Fibroblast of pulmonary artery (primary cell): ENCODE data around the gene SLC38A10.

Source experiments
- DNase-seq: peaks from one replicate; pipeline ENCODE4 v3.0.0-alpha.2; 2010; ENCODE audit warnings: low read depth
- H3K4me3 ChIP-seq: replicated peaks from 2 replicates; pipeline ENCODE4 v1.5.1; 2011; ENCODE audit warnings: low read depth, mild to moderate bottlenecking, control low read depth, low read length, moderate library complexity
- TF ChIP-seq, protein P1 (sequence below): IDR thresholded peaks from 2 replicates; pipeline ENCODE4 v1.5.1; 2011; ENCODE audit warnings: mild to moderate bottlenecking, control low read depth, low read length, inconsistent platforms; ENCODE audit errors: missing control alignments

The SLC38A10 gene

DNA sequence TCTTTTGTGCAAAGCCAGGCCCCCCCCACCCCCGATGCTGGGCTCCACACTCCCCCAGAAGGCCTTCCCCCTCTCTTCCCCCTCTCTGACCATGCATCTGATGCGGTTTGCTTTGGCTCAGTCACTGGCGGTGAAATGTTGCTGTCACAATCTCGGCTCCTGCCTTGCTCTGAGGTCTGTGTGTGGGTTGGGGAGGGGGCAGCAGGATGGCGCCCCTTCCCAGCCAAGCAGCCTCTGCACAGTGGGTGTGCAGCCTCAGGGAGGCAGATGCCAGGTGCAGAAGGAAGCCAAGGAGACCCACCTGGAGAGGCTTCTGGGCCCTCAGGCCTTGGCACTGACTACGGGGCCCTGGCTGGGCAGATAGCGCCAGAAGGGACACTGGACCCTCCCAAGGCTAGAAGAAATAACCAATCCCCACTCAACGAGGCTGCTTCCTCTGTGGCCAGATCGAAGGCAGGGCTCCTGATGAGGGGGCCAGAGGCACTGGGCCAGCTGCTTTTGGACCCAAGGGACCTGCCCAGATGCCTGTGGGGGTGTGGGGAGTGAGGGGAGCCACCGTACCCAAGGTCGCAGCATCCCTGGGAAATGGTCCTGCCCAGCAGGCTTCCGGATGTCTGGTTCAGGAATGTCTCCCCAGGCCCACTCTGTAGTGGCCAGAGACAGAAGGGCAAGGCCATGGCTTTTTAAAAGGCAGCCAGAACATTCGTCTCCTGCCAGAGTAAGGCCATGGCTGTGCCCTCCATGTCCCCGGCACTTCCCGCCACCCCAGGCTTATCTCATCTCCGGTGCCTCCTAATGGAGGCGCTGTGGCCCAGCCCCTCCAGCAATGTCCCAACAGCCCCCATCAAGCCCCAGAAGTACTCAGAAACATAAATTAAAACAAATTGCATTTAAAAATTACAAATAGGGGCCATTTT, 43.4 kb upstream of the SLC38A10 start:
- DNase-seq = no peak
- TF ChIP-seq, protein P1, sequence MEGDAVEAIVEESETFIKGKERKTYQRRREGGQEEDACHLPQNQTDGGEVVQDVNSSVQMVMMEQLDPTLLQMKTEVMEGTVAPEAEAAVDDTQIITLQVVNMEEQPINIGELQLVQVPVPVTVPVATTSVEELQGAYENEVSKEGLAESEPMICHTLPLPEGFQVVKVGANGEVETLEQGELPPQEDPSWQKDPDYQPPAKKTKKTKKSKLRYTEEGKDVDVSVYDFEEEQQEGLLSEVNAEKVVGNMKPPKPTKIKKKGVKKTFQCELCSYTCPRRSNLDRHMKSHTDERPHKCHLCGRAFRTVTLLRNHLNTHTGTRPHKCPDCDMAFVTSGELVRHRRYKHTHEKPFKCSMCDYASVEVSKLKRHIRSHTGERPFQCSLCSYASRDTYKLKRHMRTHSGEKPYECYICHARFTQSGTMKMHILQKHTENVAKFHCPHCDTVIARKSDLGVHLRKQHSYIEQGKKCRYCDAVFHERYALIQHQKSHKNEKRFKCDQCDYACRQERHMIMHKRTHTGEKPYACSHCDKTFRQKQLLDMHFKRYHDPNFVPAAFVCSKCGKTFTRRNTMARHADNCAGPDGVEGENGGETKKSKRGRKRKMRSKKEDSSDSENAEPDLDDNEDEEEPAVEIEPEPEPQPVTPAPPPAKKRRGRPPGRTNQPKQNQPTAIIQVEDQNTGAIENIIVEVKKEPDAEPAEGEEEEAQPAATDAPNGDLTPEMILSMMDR = no peak
- no peak overlapping the region for H3K4me3 ChIP-seq

DNA sequence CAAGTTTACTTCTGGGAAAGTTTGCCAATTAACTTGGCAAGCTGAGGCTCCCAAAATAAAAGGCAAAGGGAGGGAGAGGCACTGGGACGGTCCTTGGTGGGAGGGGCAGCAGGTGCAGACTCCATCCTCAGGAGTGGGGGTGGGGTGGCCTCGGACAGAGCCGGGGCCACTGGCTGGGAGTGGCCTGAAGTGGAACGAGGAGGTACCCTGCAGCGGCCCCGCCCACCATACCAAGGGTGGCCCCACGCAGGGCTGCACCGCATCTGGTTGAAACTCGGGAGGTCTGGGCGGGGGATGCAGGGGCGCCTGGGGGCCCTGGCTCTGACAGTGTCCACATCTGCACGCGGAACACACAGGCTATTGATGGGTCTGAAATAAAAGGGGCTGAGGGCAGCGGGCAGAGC, 42.4 kb upstream of the SLC38A10 start:
- H3K4me3 ChIP-seq = no peak overlapping the region
- TF ChIP-seq, protein P1 = no peak
- DNase-seq = no peak

DNA sequence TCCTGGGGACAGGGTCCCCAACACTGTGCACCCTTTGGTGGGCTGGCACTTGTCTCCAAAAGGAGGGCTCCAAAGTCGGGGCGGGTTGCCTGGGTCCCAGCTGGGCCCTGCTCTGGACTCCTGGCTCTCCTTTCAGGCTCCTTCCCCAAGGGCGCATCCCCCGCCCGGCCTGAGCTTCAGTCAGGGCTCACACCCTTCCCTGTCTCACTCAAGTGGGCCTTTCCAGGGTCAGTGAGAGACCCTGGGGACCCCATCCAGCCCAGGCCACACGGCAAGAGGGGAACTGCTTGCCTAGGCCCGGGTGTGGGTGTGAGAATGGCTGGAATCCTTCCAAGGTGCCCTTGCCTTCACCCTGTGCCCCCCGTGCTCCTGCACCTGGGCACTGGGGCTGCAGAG, 41.8 kb upstream of the SLC38A10 start:
- no peak overlapping the region for H3K4me3 ChIP-seq
- DNase-seq = no peak
- TF ChIP-seq, protein P1 = no peak

DNA sequence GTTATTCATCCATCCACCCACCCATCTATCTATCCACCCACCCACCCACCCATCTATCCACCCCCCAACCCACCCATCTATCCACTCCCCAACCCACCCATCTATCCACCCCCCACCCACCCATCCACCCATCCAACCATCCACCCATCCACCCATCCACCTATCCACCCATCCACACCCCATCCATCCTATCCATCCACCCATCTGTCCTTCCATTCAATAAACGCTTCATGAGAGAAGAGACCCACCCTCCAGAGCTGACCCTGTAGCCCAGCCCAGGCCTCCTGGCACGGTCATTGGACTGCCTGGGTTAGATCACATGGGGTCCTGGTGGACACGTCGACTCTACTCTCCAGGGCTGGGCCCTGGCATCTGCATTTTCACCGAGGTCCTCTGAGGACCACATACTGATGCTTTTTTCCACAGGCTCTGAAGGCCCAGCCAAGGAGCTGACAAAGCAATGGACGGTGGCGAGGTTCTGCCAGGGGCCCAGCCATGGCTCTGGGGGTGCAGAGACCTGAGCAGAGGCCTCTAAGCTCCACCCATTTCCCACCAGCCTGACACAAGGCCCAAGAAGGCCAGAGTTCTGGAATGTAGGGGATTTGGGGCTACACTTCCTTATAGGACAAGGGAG, 41.3 kb upstream of the SLC38A10 start:
- TF ChIP-seq, protein P1 = no peak
- no peak for DNase-seq

DNA sequence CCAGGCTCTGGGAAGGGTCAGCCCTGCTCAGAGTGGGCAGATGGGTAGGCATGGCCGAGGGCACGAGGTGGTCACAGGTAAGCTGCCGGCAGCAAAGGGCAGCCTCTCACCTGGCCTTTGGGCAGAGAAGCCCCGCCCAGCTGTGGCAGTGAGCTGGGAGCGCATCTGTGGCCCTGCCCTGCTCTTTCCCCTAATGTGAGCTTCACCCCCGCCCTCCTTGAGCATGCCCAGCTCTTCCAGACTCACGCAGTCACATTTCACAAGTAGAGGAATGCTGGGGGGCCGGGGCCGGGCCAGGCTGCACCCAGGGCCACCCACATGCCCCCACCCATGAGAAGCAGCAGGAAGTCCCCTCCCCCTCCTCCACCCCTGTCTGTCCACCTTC, 40.7 kb upstream of the SLC38A10 start:
- TF ChIP-seq, protein P1 = no peak
- H3K4me3 ChIP-seq = no peak overlapping the region
- DNase-seq = no peak

More for the DNA sequence above, 41.3 kb upstream of the SLC38A10 start:
- no peak overlapping the region for H3K4me3 ChIP-seq

DNA sequence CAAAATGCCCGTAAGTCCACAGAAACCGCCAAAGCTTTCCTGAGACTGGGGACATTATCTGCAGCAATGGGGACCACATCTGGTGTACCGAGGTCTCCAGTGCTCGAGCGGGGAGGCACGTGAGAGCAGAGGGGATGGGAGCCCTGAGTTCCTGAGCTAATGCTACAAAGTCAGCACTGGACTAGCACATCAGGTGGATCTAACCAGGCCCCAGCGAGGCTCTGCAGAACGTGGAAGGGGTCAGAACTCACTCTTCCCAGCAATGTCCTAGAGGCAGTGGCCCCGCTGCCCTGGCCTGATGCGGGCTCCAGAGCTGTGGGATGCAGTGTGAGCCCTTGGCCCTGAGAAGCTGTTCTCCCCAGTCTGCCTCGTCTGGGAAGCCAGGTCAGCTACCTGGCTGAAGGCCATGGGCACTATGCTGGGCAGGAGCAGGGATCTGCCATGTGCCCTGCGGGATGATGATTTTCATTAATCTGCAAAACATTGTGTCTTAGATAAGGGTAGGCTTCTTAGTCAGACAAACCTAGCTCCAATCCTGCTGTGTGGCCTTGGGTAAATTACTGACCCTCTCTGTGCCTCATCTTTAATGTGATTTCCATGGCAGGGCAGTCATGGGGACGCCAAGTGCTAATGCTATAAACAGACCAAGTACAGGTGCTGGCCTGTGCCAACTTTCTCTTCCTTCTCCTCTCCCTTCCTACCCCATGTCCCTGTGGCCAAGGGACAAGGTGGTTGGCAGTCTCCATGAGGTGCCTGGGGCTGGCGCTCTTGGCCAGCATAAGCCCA, 40.1 kb upstream of the SLC38A10 start:
- H3K4me3 ChIP-seq = no peak overlapping the region
- DNase-seq = no peak
- TF ChIP-seq, protein P1 = no peak
